ENCODE measurements around the gene HOMER3. TPM values are rescaled to one million over a fixed set of nuclear protein-coding genes. Genes with fewer than 3 reads are reported as not detected.

The HOMER3 gene
- total and polyA plus RNA-seq, 12 donors, result 13.9 to 130 (median 34.8) TPM

DNA sequence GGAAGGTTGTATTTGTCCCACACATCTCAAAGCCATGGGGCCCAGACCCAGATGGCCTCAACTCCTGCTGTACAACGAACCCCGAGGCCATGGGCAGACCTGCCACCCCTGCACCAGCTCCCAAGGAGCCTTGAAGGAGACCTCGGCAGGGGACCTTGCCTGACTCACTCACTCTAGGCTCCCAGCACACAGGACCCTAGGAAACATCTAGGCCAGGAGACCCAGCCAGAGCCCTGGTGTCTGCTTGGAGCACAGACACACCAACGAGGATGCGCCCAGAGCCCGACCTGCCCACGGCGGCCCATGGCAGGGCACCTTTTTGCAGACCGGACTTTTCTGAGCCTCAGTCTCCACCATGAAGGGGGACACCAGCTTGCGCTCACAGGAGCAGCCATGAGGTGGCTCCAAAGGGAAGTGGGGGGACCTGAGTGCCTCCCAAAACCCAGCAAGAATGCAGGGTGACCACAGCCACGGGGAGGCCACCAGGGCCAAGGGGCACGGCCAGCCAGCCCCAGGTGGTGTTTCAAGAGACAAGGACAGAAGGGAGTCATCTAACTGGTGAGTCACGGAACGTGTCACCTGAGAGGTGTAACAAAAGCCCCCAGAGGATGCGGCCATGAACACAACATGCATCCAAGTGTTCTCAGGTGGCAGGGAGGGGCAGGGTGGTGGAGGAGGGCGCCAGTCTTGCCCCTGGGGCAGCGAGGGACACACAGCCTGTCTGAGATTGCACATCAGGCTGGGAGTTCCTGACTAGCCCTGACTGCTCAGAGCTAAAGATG is 40.1 kb downstream of the HOMER3 start:
- H3K9me3 ChIP-seq (replicated peaks in 1 of 3), result no peaks in the 10 kb centered on the region
- TF ChIP-seq POLR2A (IDR thresholded peaks at IDR 0.05), result no peak
- TF ChIP-seq CTCF (IDR thresholded peaks at IDR 0.05), result no peak
- H3K27ac ChIP-seq, result no peak overlapping the region
- no peak overlapping the region for H3K4me3 ChIP-seq
- WGBS, 4 donors, result 84 to 99% (median 88%) methylated on average over 11 to 17 of the region's 17 CpGs
- intact Hi-C loops (cut with DNase I), result no loop called here
- DNase-seq, result no peak
- H3K36me3 ChIP-seq (replicated peaks in 1 of 2), result peaks cover 0 to 40% of the 10 kb centered on the region in 2 donors
- peaks cover 1 to 2% of the 10 kb centered on the region in 2 donors for H3K4me1 ChIP-seq (replicated peaks in 1 of 2)
- no peaks in the 10 kb centered on the region for H3K27me3 ChIP-seq

GRCh38 chr19:18899624-18900560 is 41.1 kb downstream of the HOMER3 start:
- WGBS, 4 donors, result 85 to 96% (median 92%) methylated on average over 8 to 20 of the region's 20 CpGs
- Histone ChIP-seq H3K36me3 (replicated peaks in 1 of 2) (peaks cover 0 to 30% of the 10 kb centered on the region in 2 donors), H3K4me3 (no peak overlapping the region), H3K27me3 (no peaks in the 10 kb centered on the region), H3K4me1 (replicated peaks in 1 of 2) (peaks cover 0 to 6% of the 10 kb centered on the region in 2 donors), H3K27ac (no peak overlapping the region), H3K9me3 (replicated peaks in 1 of 3) (no peaks in the 10 kb centered on the region)
- intact Hi-C loops (cut with DNase I), result loop anchor here in 1 of 2 donors (10.0 kb wide), 1 partner anchor 85 kb away; no protein-coding TSS in a partner anchor
- DNase-seq, result no peak
- TF ChIP-seq CTCF (IDR thresholded peaks at IDR 0.05) (no peak), POLR2A (IDR thresholded peaks at IDR 0.05) (no peak)

DNA sequence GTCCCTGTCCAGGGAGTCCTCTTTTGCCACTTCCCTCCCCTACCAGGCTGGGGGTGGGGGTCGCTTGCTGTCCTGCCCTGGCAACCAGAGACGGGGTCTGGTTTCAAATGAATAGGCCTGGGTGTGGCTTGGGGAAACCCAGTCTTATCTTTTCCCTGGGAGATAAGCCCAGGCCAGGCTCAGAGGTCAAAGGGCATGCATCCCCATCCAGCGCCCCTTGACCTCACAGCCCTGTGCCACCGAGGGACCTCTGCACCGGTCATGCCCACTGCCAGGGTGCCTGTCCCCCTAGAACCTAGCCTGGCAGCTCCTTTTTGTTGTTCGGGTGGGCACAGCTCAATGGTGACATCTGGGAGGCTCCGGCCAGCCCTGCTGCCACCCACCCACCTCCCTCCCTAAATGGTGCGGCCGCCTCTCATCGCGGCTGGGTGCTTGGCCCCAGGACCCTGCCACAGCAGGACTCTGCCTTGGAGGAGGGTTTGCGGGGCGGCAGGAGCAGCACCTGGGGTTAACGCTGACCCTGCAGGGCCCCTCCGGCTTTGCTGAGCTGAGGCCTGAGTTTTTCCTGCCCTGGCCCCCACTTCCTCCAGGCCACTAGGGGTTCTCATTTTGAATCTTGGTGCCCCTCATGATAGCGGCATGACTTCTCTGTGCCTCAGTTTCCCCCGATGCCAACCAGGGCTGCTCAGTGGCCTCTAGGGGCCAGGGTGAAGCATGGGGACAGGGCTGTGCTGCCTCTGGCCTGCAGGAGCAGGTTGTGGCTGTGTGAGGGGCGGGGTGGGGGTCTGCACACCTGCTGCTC is 42.2 kb downstream of the HOMER3 start:
- intact Hi-C loops (cut with DNase I), result loop anchor here in 1 of 2 donors (10.0 kb wide), 1 partner anchor 86 kb away; no protein-coding TSS in a partner anchor
- Histone ChIP-seq H3K27me3 (peaks cover 5% of the 10 kb centered on the region), H3K27ac (no peak overlapping the region), H3K9me3 (replicated peaks in 1 of 3) (no peaks in the 10 kb centered on the region), H3K36me3 (replicated peaks in 1 of 2) (peaks cover 0 to 26% of the 10 kb centered on the region in 2 donors), H3K4me1 (replicated peaks in 1 of 2) (peaks cover 0 to 6% of the 10 kb centered on the region in 2 donors), H3K4me3 (no peak overlapping the region)
- TF ChIP-seq POLR2A (IDR thresholded peaks at IDR 0.05) (no peak), CTCF (IDR thresholded peaks at IDR 0.05) (no peak)
- WGBS, 4 donors, result 38 to 81% (median 78%) methylated on average over 4 to 18 of the region's 18 CpGs
- DNase-seq, result no peak
